Stimulated activated CD8-positive, alpha-beta memory T cell treated with anti-CD3 and anti-CD28 coated beads, Interleukin-12 subunit alpha, Interleukin-12 subunit beta, amount 100 ng/mL, for 24 hours (primary cell): ENCODE results near the gene SPDL1.
A peak's percentile ranks its signal among the peaks of the same experiment; 100 is the strongest.
"Not testable (repeated sequence)": the region's sequence is repeated elsewhere in the genome, so short reads cannot be mapped to it uniquely, and the experiment has no call there.

Source experiments
- DNase-seq: peaks from one replicate; pipeline ENCODE4 v3.0.0-alpha.2; 2020; ENCODE audit errors: extremely low read depth

The SPDL1 gene

GRCh38 chr5:169574134-169574646 is 9.4 kb upstream of the SPDL1 start:
- DNase-seq: no peak

DNA sequence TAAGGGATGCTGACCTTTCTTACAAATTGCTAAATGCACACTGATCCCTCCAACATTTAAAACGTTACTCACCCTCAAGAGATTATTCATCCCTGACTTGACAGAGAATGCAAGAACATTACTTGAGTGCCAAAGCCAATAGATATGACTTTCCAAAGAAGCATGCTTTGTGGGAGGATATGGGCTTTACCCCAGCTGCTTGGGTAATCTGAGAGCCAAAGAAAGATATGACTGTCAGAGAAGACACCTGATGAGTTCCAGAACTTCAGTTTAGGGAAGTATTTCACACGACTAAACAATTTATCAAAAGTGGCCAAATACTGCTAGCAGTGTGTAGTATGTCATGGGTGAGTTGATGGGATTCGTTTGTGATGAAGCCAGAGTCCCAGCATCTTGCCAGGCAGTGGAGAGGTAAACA is 7.4 kb upstream of the SPDL1 start:
- DNase-seq: no peak

DNA sequence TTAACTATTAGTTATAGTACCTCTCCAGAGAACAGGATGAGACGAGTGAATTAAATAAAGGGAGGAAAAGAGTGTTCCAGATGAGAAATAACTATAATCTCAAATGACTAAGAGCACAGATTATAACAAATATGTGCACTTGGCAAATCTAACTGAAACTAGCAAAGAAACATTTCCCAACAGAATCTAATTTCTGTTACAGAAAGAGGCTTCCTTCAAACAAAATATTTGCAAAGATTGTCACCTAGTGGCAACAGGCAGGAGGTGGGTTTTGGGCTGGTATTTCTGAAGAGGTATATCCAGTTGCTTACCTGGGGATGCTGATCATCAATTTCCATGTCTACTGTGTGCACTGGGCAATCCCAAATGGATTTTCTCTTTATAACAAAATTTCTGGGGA is 5.6 kb upstream of the SPDL1 start:
- no peak for DNase-seq

GRCh38 chr5:169580964-169581363 is 2.6 kb upstream of the SPDL1 start:
- DNase-seq: no peak

- DNase-seq: peak; percentile 27
Measured at GRCh38 chr5:169581580-169582227, 1.9 kb upstream of the SPDL1 start.

GRCh38 chr5:169583101-169583423 is 511 bp upstream of the SPDL1 start:
- no peak for DNase-seq

- no peak for DNase-seq
Measured at GRCh38 chr5:169584998-169585451, 1.5 kb downstream of the SPDL1 start.

DNA sequence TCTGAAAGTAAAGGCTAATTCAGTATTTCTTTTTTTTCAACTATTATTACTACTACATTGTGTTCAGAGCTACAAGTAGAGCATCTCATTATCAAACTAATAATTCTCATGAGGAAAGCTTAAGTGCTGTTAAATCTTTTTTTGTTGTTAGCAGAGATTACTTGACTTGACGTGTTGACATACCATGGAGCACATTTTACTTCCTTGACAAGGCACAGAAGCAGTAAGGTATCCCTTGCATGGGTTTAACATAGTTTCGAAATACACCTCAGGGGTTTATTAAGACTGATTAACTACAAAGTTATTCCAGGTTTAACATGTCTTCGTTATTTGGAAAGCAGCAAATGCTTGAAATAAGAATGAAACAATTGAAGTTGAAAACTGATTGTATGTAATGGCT is 7.0 kb downstream of the SPDL1 start:
- DNase-seq: no peak

DNA sequence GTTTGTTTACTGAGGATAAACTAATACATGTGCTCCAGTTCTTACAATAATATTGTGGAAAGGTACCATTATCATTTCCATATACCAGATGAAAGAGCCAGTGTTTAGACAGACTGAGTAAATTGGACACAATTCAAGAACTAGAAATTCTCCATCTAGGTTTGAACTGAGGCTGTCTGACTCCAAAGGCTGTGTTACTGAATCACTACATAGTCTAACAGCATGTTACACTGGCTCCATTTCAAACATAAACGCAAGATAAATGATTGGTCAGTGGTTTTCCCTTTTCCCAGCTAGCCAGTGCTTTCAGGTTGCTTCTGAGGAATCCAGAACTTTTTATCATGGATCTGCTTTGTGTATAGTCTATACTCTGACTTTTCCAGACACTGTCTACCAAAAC is 8.1 kb downstream of the SPDL1 start:
- no peak for DNase-seq

GRCh38 chr5:169592937-169593650 is 9.5 kb downstream of the SPDL1 start:
- DNase-seq: no peak

- no peak for DNase-seq
Measured at GRCh38 chr5:169595172-169595820, 11.7 kb downstream of the SPDL1 start.

DNA sequence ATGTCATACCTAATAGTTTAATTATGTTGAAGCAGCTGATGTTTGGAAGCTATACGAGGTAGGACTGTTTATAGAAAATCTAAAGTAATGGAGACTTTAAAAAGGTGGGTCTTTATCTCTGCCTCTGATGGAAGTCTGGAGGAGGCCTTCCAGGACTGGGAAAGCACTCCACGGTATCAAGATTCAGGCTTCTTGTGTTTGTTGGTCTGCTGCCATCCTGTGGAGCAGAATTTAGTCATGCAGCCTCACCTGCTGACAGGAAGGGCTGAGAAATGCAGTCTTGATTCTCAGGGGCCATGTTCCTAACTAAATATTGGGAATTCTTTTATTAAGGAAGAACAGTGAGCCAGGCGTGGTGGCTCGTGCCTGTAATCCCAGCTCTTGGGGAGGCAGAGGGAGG is 15.9 kb downstream of the SPDL1 start:
- DNase-seq: no peak

DNA sequence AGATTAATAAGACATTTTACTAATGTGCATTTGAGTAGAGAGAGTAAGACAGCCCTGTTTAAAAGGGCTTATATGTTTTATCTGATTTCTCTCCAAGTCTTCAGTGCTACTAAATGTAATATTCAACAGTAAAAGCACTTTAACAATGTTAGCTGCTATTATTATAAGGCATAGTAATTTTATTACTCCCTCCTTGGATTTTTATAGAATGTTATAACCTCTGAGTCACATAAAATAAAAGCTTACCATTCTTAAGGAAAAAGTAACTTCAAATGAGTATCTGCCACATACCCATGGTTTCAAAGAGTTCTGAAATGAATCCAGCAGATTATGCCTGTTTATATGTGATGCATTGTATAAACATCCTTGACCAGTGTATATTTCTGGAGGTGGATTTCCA is 19.0 kb downstream of the SPDL1 start:
- no peak for DNase-seq

DNA sequence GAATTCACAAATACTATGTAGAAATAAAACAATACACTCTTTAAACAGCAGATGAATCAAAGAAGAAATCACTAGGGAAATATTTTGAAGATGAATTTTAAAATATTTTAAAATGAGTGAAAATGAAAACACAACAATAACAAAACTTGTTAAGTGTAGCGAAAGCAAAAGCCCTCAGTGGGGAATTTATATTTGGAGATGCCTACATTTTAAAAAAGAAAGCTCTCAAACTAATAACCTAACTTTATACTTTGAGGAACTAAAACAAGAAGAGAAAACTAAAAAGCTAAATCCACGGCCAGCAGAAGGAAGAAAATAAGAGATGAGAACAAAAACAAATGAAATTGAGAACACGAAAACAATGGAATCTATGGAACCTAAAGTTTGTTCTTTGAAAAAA is 22.7 kb downstream of the SPDL1 start:
- DNase-seq: no peak

GRCh38 chr5:169607882-169608281 is 24.3 kb downstream of the SPDL1 start:
- DNase-seq: no peak

GRCh38 chr5:169609716-169610115 is 26.1 kb downstream of the SPDL1 start:
- no peak for DNase-seq

- DNase-seq: no peak
Measured at GRCh38 chr5:169610606-169611005, 27.0 kb downstream of the SPDL1 start.

DNA sequence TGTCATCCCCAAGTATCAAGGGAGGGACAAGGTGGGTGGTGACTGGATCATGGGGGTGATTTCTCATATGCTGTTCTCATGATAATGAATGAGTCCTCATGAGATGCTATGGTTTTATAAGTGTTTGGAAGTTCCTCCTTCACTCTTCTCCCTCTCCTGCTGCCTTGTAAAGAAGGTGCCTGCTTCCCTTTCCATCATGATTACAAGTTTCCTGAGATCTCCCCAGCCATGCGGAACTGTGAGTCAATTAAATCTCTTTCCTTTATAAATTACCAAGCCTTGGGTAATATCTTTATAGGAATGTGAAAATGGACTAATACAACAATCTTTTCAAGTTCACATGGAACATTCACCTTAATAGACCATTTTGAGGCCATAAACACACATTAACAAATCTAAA is 32.0 kb downstream of the SPDL1 start:
- no peak for DNase-seq

GRCh38 chr5:169624307-169624706 is 40.7 kb downstream of the SPDL1 start:
- not testable (repeated sequence) for DNase-seq

DNA sequence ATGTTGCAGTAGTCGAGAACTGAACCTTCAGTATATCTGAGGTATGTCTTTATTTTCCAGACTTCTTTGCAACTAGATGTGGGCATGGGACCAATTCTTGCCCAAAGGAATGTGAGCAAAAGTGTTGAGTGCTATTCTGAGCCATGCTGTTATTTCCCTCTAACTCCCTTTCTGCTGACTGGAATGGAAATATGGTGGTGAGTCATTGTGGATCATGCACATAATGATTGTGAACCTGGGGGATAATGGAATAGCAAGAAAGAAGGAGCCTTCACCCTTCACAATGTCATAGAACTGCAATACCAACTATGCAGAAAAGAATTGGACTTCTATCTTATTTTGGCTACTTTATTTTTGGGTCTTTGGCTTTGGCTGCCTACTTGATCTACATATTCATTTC is 43.2 kb downstream of the SPDL1 start:
- DNase-seq: no peak

GRCh38 chr5:169627551-169627950 is 44.0 kb downstream of the SPDL1 start:
- DNase-seq: no peak

GRCh38 chr5:169628892-169629291 is 45.3 kb downstream of the SPDL1 start:
- no peak for DNase-seq
